GM18517 (cell line): ENCODE measurements around the gene HMGB1.
"Not testable (repeated sequence)": the region's sequence is repeated elsewhere in the genome, so short reads cannot be mapped to it uniquely, and the experiment has no call there.

Experiments used
- ATAC-seq: cut with Tn5 transposase; IDR thresholded peaks from one replicate; pipeline ENCODE4 v1.9.1; 2021; ENCODE audit warnings: mild to moderate bottlenecking, moderate library complexity; ENCODE audit not compliant: unreplicated experiment

Gene HMGB1

GRCh38 chr13:30466841-30467252, 1.1 kb upstream of the HMGB1 start:
- ATAC-seq = no peak

- ATAC-seq = no peak
These were observed 600 bp upstream of the HMGB1 start for GRCh38 chr13:30466358-30466714.

GRCh38 chr13:30465343-30465592, 468 bp downstream of the HMGB1 start:
- no peak for ATAC-seq

GRCh38 chr13:30464496-30465342, 1.0 kb downstream of the HMGB1 start:
- ATAC-seq = peak; percentile 20

- ATAC-seq = peak; percentile 44
These were observed 1.8 kb downstream of the HMGB1 start for GRCh38 chr13:30463787-30464495.

GRCh38 chr13:30461279-30462066, 4.3 kb downstream of the HMGB1 start:
- ATAC-seq = not testable (repeated sequence)

- ATAC-seq = no peak
These were observed 8.3 kb downstream of the HMGB1 start for GRCh38 chr13:30457306-30457891.

- no peak for ATAC-seq
These were observed 9.4 kb downstream of the HMGB1 start for GRCh38 chr13:30456290-30456689.

- no peak for ATAC-seq
These were observed 10.7 kb downstream of the HMGB1 start for GRCh38 chr13:30454991-30455390.

- ATAC-seq = no peak
These were observed 12.0 kb downstream of the HMGB1 start for GRCh38 chr13:30453727-30454126.

GRCh38 chr13:30451476-30451875, 14.3 kb downstream of the HMGB1 start:
- not testable (repeated sequence) for ATAC-seq

- ATAC-seq = no peak
These were observed 15.7 kb downstream of the HMGB1 start for GRCh38 chr13:30450066-30450465.

- no peak for ATAC-seq
These were observed 17.3 kb downstream of the HMGB1 start for GRCh38 chr13:30448441-30448840.

- ATAC-seq = peak; percentile 8
These were observed 19.6 kb downstream of the HMGB1 start for GRCh38 chr13:30446126-30446500.

- peak; percentile 45 for ATAC-seq
These were observed 21.8 kb downstream of the HMGB1 start for GRCh38 chr13:30443957-30444404.

GRCh38 chr13:30443491-30443890, 22.2 kb downstream of the HMGB1 start:
- ATAC-seq = not testable (repeated sequence)

GRCh38 chr13:30442926-30443325, 22.8 kb downstream of the HMGB1 start:
- ATAC-seq = no peak

- ATAC-seq = no peak
These were observed 24.6 kb downstream of the HMGB1 start for GRCh38 chr13:30440910-30441703.

GRCh38 chr13:30438286-30438685, 27.4 kb downstream of the HMGB1 start:
- no peak for ATAC-seq

GRCh38 chr13:30437177-30437576, 28.6 kb downstream of the HMGB1 start:
- no peak for ATAC-seq
